Activated CD4-positive, alpha-beta T cell treated with anti-CD3 and anti-CD28 coated beads, Interleukin-2, amount 10 ng/mL, durations not matched to agents 24 days and 14 days (primary cell): ENCODE measurements around the gene TBATA. TPM values are rescaled to one million over a fixed set of nuclear protein-coding genes. Genes with fewer than 3 reads are reported as not detected.

Experiments
- DNase-seq: peaks from one replicate; pipeline ENCODE4 v3.0.0; 2022
- H3K27ac Mint-ChIP-seq: one replicate; pipeline ENCODE4 v1.8.0; 2022; ENCODE audit warnings: mild to moderate bottlenecking, mixed read lengths
- H3K27me3 Mint-ChIP-seq: one replicate; pipeline ENCODE4 v1.8.0; 2022; ENCODE audit warnings: mixed read lengths
- H3K36me3 Mint-ChIP-seq: one replicate; pipeline ENCODE4 v1.8.0; 2022; ENCODE audit warnings: low read depth, mild to moderate bottlenecking, mixed read lengths
- H3K4me1 Mint-ChIP-seq: one replicate; pipeline ENCODE4 v1.8.0; 2021; ENCODE audit warnings: mixed read lengths
- H3K4me3 Mint-ChIP-seq: one replicate; pipeline ENCODE4 v1.8.0; 2022; ENCODE audit warnings: mild to moderate bottlenecking, moderate library complexity, mixed read lengths
- H3K9me3 Mint-ChIP-seq: one replicate; pipeline ENCODE4 v1.8.0; 2021; ENCODE audit warnings: mixed read lengths
- intact Hi-C: fragments of 100-400 bp; cut with micrococcal nuclease; formaldehyde crosslinking; loops from one replicate; pipeline ENCODE4 v1.15.1; 2023
- total RNA-seq: library from RNA; stranded (reverse); gene quantifications from 2 replicates; pipeline ENCODE4 v1.2.3, GENCODE V29; 2022

The TBATA gene
- total RNA-seq, 1 donor from 2014 or later = not detected

DNA sequence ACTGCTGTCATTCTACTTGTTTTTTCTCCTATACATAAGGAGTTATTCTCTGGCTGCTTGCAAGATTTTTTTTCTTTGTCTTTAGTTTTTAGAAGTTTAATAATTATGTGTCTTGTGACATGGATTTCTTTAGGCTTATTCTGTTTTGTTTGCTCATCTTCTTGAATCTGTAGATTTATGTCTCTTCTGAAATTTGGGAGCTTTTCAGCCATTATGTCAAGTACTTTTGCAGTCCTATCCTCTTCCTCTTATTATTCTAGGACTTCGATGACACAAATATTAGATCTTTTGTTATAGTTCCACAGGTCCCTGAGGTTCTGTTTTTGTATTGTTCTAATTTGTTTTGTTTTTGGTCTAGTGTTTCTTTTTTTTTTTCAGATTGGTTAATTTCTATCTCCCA lies 16.7 kb upstream of the TBATA start:
- Mint-ChIP-seq H3K9me3 (peaks cover 4% of the 10 kb centered on the region), H3K27me3 (peaks cover 34% of the 10 kb centered on the region), H3K4me1 (no peaks in the 10 kb centered on the region), H3K4me3 (no peak overlapping the region), H3K36me3 (no peaks in the 10 kb centered on the region), H3K27ac (no peak overlapping the region)
- DNase-seq = no peak
- intact Hi-C loops = no loop called here

DNA sequence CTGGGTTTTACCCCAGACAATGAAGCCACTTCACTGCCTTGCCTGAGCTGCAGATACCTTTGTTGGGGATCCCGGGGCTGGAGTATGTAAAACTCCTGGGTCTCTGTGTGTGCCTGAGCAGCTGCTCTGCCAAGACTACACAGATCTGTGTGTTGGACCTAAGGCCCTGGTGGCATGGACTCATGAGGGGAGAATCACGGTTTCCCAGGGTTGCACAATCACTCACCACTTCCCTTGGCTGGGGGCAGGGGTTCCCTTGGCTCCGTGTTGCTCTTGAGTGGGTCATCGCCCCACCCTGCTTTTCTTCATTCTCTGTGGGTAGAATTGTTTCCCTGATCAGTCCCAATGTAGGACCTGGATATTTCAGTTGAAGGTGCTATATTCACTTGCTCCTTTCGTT lies 13.9 kb upstream of the TBATA start:
- no peak for DNase-seq
- Mint-ChIP-seq H3K27me3 (peaks cover 32% of the 10 kb centered on the region), H3K4me3 (no peak overlapping the region), H3K36me3 (no peaks in the 10 kb centered on the region), H3K27ac (no peak overlapping the region), H3K9me3 (no peaks in the 10 kb centered on the region), H3K4me1 (no peaks in the 10 kb centered on the region)
- intact Hi-C loops = no loop called here

DNA sequence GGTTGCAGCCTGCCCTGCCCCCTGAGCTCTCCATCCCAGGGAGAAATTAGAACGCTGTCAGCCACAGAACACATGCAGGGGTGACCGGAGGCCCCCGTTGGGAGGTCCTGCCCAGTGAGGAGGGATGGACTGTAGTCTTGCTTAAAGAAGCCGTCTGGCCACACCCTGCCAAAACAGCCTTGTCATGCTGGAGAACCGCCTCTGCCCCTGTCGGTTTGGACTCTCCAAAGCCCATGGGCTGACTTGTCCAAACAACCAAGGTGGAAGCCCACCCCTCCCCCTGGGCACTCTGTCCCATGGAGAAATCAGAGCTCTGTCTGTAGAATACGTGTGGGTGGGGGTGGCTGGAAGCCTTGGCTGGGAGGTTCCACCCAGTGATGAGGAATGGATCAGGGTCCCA lies 12.7 kb upstream of the TBATA start:
- no peaks in the 10 kb centered on the region for H3K4me1 Mint-ChIP-seq
- intact Hi-C loops = no loop called here
- H3K9me3 Mint-ChIP-seq = no peaks in the 10 kb centered on the region
- no peaks in the 10 kb centered on the region for H3K36me3 Mint-ChIP-seq
- DNase-seq = no peak
- H3K27me3 Mint-ChIP-seq = peaks cover 31% of the 10 kb centered on the region
- H3K4me3 Mint-ChIP-seq = no peak overlapping the region
- H3K27ac Mint-ChIP-seq = no peak overlapping the region

DNA sequence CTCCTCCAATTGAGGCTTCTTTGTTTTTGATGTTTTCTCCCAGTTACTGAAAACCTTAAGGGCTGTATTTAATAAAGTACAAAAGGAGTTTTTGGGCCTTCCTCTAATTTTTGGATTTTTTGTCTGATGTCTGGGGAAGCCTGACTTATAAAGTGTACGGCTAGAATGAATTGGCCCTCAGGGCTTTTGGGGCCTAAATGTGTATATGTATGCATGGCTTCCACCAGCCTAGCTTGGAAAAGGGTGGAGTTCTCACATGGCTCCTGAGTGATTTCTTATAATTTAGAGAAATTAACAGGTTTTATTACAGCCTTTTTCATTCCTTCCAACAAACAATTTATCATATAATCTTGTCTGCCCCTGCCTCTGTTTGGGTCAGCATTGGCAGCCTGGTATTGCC lies 10.4 kb upstream of the TBATA start:
- H3K4me3 Mint-ChIP-seq = no peak overlapping the region
- H3K4me1 Mint-ChIP-seq = no peaks in the 10 kb centered on the region
- no peaks in the 10 kb centered on the region for H3K36me3 Mint-ChIP-seq
- intact Hi-C loops = no loop called here
- H3K9me3 Mint-ChIP-seq = no peaks in the 10 kb centered on the region
- DNase-seq = no peak
- no peak overlapping the region for H3K27ac Mint-ChIP-seq
- peaks cover 32% of the 10 kb centered on the region for H3K27me3 Mint-ChIP-seq

DNA sequence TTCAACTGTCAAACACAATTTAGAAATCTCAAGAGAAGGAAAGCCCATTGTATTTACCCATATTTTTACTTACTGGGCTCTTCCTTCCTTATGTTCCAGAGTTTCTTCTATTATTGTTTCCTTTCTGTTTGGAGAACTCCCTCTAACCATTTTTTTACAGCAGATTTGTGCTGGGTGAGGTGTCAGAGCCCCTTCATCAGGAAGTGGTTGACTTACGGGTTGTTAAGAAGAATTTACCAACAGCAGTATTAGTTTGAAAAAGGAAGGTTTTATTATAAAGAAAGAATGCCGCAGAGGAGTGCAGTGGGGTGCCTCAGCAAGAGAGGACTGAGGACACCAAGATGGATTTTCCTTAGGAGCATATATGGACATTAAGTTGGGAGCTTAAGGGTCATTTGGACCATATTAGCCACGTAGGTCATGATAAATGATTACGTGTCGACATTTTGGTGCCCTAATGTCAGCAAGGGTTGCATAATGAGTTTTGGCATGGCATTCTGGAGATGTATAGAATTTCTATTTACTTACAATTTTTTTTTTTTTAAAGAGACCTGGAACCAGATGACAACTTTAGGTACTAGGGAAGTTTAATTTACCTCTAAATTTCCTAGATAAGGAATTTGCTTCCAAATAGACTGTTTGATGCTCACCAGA lies 6.3 kb upstream of the TBATA start:
- no peaks in the 10 kb centered on the region for H3K36me3 Mint-ChIP-seq
- no peaks in the 10 kb centered on the region for H3K9me3 Mint-ChIP-seq
- no peak for DNase-seq
- intact Hi-C loops = no loop called here
- H3K4me1 Mint-ChIP-seq = peaks cover 7% of the 10 kb centered on the region
- H3K4me3 Mint-ChIP-seq = no peak overlapping the region
- H3K27me3 Mint-ChIP-seq = peaks cover 34% of the 10 kb centered on the region
- H3K27ac Mint-ChIP-seq = no peak overlapping the region

DNA sequence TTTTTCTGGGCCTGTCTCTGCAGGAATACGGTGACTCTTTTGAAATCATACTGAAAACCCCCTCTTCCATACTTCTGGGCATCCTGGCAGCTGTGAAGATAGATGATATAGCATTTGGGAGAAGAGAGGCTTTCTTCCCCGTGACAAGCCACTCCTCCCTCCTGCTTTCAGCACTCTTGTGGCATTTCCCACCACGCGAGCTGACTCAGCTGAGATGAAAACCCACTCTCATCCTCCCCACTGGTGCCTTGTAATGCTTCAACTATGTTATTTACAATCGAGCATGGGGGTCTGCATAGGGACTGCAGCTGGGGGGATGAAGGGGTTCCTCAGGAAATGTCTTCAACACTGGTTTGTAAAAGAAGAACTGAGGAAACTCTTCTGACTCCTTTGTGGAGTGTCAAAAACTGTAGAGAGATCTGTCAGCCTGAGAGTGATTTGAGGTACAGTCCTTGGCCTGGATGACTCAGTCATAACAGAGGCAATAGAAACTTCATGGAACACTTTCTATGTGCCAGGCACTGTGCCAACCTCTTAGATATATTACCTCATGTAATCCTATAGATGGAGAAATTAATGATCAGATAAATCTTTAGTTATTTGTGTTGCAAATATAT lies 1.7 kb upstream of the TBATA start:
- intact Hi-C loops = no loop called here
- Mint-ChIP-seq H3K27me3 (peaks cover 27% of the 10 kb centered on the region), H3K4me3 (no peak overlapping the region), H3K9me3 (no peaks in the 10 kb centered on the region), H3K27ac (peak overlapping the region; percentile 16), H3K36me3 (no peaks in the 10 kb centered on the region), H3K4me1 (peaks cover 7% of the 10 kb centered on the region)
- DNase-seq = no peak

DNA sequence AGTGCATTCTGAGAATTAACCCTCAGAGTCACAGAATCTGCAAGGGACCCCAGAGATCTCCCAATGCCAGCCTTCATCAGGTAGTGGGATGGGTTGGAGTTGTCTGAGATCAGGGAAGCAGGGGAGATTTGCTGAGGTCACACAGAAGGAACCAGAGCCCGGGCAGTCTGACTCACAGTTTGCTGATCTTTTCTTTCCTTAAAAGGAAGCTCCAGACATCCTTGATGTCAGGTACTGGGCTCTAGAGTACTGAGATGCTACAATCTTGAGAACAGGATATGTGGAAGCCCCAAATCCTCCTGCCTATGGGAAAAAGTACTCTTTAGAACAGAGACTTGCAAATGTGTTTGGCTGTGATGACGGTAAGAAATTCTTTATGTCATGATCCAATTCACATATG lies 706 bp downstream of the TBATA start:
- DNase-seq = no peak
- Mint-ChIP-seq H3K36me3 (no peaks in the 10 kb centered on the region), H3K27ac (no peak overlapping the region), H3K4me1 (peaks cover 5% of the 10 kb centered on the region), H3K4me3 (no peak overlapping the region), H3K27me3 (peaks cover 16% of the 10 kb centered on the region), H3K9me3 (no peaks in the 10 kb centered on the region)
- intact Hi-C loops = no loop called here

DNA sequence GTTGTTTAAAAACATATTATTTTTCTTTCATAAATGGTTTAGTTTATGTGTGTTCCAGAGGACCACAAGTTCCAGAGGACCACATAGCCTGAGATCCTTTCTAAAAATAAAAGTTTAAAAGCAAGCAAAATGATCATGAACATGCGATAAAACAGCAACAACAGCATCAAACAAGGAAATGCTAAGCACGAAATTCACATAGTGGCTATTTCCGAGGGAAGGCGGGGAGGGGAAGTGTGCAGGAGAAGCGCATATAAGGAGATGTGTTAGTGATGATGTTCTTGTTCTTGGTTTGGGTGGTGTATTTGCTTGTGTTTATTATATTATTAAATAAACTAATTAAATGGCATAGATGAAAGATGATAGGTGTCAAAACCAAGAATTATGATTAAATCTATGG lies 1.2 kb downstream of the TBATA start:
- Mint-ChIP-seq H3K27me3 (peaks cover 13% of the 10 kb centered on the region), H3K4me3 (no peak overlapping the region), H3K27ac (no peak overlapping the region), H3K9me3 (no peaks in the 10 kb centered on the region), H3K4me1 (peaks cover 5% of the 10 kb centered on the region), H3K36me3 (no peaks in the 10 kb centered on the region)
- intact Hi-C loops = no loop called here
- no peak for DNase-seq

DNA sequence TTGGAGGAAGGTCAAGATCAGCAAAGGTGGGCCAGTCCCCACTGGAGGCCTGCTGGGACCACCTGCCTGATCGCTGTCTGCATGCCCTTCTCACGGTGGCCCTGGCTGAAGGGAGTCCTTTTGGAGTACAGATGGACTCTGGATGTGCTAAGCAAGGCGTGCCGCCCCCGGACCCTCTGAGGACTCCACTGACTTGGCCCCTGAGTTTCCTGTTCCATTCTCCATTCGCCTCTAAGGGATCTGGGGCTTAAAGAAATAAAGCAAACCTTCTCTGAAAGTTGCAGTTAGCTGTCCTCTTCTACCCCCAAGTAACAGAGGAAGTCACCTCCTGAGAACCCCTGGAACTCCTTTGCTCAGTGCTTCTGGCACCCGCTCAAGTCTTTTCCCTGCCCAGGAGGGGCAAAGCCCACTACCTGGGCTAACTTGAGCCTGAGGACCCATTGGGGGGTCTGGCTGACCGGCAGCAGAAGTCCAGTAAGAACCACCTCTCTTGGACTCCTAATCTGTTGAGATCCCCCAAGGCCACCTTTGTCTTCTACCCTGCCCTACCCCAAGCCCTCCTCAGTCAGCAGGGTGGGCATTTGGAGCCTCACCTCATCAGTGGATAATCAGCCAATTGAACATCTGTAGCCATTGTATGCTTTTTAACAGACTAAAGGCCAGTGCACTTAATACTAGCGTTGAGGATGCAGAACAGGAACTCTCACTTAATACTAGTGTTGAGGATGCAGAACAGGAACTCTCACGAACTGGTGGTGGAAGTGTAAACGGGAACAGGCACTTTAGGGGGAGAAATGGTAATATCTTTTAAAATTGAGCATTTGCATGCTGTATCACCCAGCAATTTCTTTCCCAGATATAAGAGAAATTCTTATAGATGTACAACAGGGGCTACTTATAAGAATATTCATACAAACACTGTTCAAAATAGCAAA lies 2.2 kb downstream of the TBATA start:
- H3K9me3 Mint-ChIP-seq = no peaks in the 10 kb centered on the region
- intact Hi-C loops = no loop called here
- DNase-seq = no peak
- H3K4me1 Mint-ChIP-seq = peaks cover 5% of the 10 kb centered on the region
- no peak overlapping the region for H3K27ac Mint-ChIP-seq
- H3K27me3 Mint-ChIP-seq = peaks cover 4% of the 10 kb centered on the region
- no peaks in the 10 kb centered on the region for H3K36me3 Mint-ChIP-seq
- H3K4me3 Mint-ChIP-seq = no peak overlapping the region

DNA sequence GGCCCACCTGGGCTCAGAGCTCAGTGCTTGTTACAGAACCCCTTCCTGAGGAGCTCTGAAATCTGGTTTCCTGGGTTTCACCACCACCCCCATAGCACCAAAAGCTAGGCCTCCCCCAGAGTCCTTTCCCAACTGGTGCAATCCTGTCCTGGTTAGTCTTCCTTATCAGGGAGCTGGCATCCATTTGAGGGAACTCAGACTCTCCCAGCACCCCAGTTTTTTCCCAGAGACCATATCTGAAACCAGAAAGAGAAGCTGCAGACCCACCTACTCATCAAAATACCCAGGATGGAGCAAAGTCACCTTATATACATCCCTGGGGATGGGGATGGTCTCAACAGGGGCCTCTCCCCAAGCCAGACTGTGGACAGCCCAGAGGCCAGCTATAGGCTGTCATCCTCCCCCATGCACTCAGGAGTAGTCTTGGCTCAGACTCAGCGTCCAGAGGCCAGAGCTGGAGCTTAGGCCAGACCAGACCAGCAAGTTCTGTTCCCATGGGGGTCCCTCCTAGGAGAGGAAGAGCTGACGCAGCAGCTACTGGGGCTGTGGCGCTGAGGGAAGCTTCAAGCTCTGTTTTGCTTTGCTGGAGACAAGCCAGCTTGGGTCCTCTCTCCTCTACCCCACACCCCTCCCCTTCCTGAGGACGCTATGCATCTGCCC lies 3.0 kb downstream of the TBATA start:
- peaks cover 4% of the 10 kb centered on the region for H3K27me3 Mint-ChIP-seq
- intact Hi-C loops = no loop called here
- peaks cover 5% of the 10 kb centered on the region for H3K4me1 Mint-ChIP-seq
- H3K36me3 Mint-ChIP-seq = no peaks in the 10 kb centered on the region
- H3K27ac Mint-ChIP-seq = no peak overlapping the region
- no peaks in the 10 kb centered on the region for H3K9me3 Mint-ChIP-seq
- no peak overlapping the region for H3K4me3 Mint-ChIP-seq
- no peak for DNase-seq

DNA sequence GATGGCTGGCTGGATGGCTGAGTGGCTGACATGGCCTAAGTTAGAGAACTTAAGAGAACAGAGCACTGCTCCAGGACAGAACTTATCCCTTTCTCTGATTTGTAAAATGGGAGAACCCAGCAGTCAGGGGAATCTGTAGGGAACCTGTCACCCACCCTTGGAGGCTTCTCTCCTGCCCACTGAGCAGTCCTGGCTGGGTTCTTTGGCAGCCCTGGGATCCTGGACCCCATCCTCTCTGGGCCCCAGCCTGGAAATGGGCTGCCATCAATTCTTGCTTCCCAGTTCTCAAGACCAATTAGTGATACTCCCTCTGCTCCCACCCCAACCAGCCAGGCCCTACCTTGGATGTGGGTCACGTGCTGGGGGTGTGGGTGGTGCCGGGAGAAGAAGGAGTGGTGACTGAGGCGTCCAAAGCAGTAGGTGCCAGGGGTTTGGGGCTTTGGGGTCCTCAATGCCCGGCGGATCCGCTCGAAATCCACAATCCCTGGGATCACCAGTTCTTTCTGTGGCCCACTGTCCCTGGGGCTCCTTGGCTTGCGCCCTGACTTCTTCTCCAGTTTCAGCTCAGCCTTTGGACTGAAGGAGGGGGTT lies 3.6 kb downstream of the TBATA start:
- no peaks in the 10 kb centered on the region for H3K4me1 Mint-ChIP-seq
- no peak overlapping the region for H3K27ac Mint-ChIP-seq

DNA sequence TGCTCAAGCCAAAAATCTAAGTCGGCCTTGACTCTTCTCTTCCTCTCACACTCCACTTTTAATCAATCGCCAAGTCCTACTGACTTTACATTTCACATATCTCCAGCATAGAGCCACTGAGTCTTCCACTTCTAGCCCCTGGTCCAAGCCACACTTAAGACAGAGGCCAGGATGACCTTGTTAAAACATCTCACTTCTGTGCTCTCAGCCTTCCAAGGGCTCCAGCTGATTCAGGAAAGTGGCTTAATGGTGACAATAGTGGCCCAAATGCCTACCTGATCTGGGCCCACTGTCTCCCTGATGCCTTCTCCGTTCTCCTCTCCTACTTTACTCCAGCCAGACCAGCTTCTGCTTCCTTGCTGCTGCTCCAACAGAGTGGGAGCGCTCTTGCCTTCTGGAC lies 4.4 kb downstream of the TBATA start:
- Mint-ChIP-seq H3K27ac (no peak overlapping the region), H3K4me3 (no peak overlapping the region), H3K9me3 (no peaks in the 10 kb centered on the region), H3K4me1 (no peaks in the 10 kb centered on the region), H3K27me3 (peaks cover 4% of the 10 kb centered on the region), H3K36me3 (no peaks in the 10 kb centered on the region)
- intact Hi-C loops = no loop called here
- no peak for DNase-seq

More for the DNA sequence above, 3.6 kb downstream of the TBATA start:
- DNase-seq = no peak
- no peak overlapping the region for H3K4me3 Mint-ChIP-seq
- H3K36me3 Mint-ChIP-seq = no peaks in the 10 kb centered on the region
- intact Hi-C loops = no loop called here
- no peaks in the 10 kb centered on the region for H3K9me3 Mint-ChIP-seq
- H3K27me3 Mint-ChIP-seq = peaks cover 4% of the 10 kb centered on the region

DNA sequence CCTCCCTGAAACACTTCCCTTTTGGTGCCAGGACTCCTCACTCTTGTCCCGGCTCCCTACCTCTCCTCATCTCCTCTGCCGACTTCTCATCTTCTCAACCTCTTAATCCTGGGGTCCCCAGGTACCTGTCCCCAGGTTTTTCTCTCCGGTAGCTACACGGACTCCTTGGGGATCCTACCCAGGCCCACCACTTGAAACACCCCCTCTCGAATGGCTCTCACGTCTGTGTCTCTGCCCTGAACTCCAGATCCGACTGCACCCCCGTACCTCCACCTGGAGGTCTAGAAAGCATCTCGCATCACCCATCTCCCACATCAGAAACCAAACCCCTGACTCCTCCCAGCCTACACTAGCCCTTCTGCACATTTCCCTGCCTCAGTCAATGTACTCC lies 4.8 kb downstream of the TBATA start:
- no peaks in the 10 kb centered on the region for H3K36me3 Mint-ChIP-seq
- intact Hi-C loops = no loop called here
- H3K27me3 Mint-ChIP-seq = peaks cover 4% of the 10 kb centered on the region
- H3K27ac Mint-ChIP-seq = no peak overlapping the region
- H3K9me3 Mint-ChIP-seq = no peaks in the 10 kb centered on the region
- H3K4me1 Mint-ChIP-seq = no peaks in the 10 kb centered on the region
- H3K4me3 Mint-ChIP-seq = no peak overlapping the region
- DNase-seq = no peak
